Heart left ventricle (tissue), 16 donors: ENCODE data around the gene PALD1. TPM values are rescaled to one million over a fixed set of nuclear protein-coding genes. Genes with fewer than 3 reads are reported as not detected.

Experiments used
- ATAC-seq, 4 donors: fragments of 200-7000 bp; cut with Tn5 transposase; one replicate each; pipeline ENCODE4 v1.9.1; 2020 to 2022; ENCODE audit warnings: moderate library complexity in 4 of 4, mild to moderate bottlenecking in 3 of 4, moderate number of reproducible peaks in 1 of 4
- DNase-seq, 5 donors: peaks; one replicate each; pipeline ENCODE4 v3.0.0-alpha.2; 2020
- H3K27ac ChIP-seq, 12 donors: fragments of 200-600 bp; sonication (generic) in 4 of 12; one replicate each; pipeline versions ENCODE4 v1.5.0 to v1.8.0; 2016 to 2022; ENCODE audit warnings: mild to moderate bottlenecking in 2 of 12
- H3K27me3 ChIP-seq, 9 donors: fragments of 200-600 bp; sonication (generic) in 2 of 9; one replicate each; pipeline versions ENCODE4 v1.5.1 to v1.8.0; 2016 to 2022; ENCODE audit warnings: mild to moderate bottlenecking in 3 of 9
- H3K36me3 ChIP-seq, 9 donors: fragments of 200-600 bp; sonication (generic) in 2 of 9; one replicate each; pipeline versions ENCODE4 v1.5.0 to v1.8.0; 2018 to 2022; ENCODE audit warnings: mild to moderate bottlenecking in 2 of 9
- H3K4me1 ChIP-seq, 12 donors: fragments of 200-600 bp; sonication (generic) in 4 of 12; one replicate each; pipeline versions ENCODE4 v1.5.0 to v1.8.0; 2016 to 2022; ENCODE audit warnings: mild to moderate bottlenecking in 3 of 12
- H3K4me3 ChIP-seq, 12 donors: fragments of 200-600 bp; sonication (generic) in 4 of 12; one replicate each; pipeline versions ENCODE4 v1.5.0 to v1.8.0; 2017 to 2022; ENCODE audit warnings: mild to moderate bottlenecking in 9 of 12, moderate library complexity in 4 of 12
- H3K9me3 ChIP-seq, 12 donors: fragments of 200-600 bp; sonication (generic) in 4 of 12; one replicate each; pipeline versions ENCODE4 v1.5.0 to v1.8.0; 2016 to 2022; ENCODE audit warnings: mild to moderate bottlenecking in 1 of 12
- POLR2A ChIP-seq, 2 donors: fragments of 450-650 bp; IDR thresholded peaks; one replicate each; pipeline ENCODE4 v1.6.1; 2017; ENCODE audit warnings: antibody characterized with exemption in 2 of 2, mild to moderate bottlenecking in 2 of 2, moderate library complexity in 2 of 2
- WGBS, 4 donors: extraction: QIAGEN DNeasy Blood & Tissue Kit in 2 of 4; methylation state at CpG; one replicate each; pipeline versions ENCODE4 v1.1.5 to v1.1.7; 2013 to 2018; 5-methylcytosine and 5-hydroxymethylcytosine counted together
- intact Hi-C, 10 donors: fragments of 100-400 bp; cut with DNase I; formaldehyde crosslinking; loops; one replicate each; pipeline versions ENCODE4 v1.11.1 to v1.14.2; 2022
- polyA plus RNA-seq, 2 donors: library from polyadenylated mRNA; stranded (reverse); fragments of 200-250 nt; gene quantifications; one replicate each; pipeline ENCODE4 v1.2.3, GENCODE V29; 2013
- total RNA-seq, 9 donors: library from RNA; depleted of rRNA in 2 of 9; stranded (reverse); fragments of >200 nt in 2 of 9; fragmentation: NEBNext Ultra II Directional in 3 of 9; extraction: Animal tissue kit (Norgen Biotek cat#: 25700) in 3 of 9; gene quantifications; one replicate each; pipeline versions ENCODE4 v1.1.0 to v1.2.4, GENCODE V29; 2016 to 2023
- TF ChIP-seq, protein P1 (sequence below), 12 donors: fragments of 200-600 bp; sonication (generic) in 4 of 12; IDR thresholded peaks; one replicate each; pipeline versions ENCODE4 v1.5.0 to v1.8.0; 2018 to 2022; ENCODE audit warnings: antibody characterized with exemption in 12 of 12, mild to moderate bottlenecking in 5 of 12
- donor health status: ischemic (EF 13 %, LVEDD 7.1; RV severe dilation, severe dysfunction).
- donor health status: healthy with polysubstance abuse.
- donor health status: DM: no; HTN: yes; CAD: no.
- donor health status: DM: no; HTN: no; CAD: no.
- donor health status: ischemic (EF 25% LVEDD 6.9; RV normal size, moderate dysfunction).
- donor health status: ischemic (EF 25% LVEDD 5.7; RV mildly dilated, moderate dysfunction).
- donor health status: healthy.
- donor health status: DM: yes; HTN: yes; CAD: no.
- donor health status: ischemic (EF 35%, LVEDD 5.7; RV mildly dilated, moderate dysfunction).
- donor health status: nonischemic (EF 11% LVEDD 7.7; RV severe dilation, severe dysfunction).
- donor health status: DM: yes; HTN: yes; CAD: no.
- donor health status: PGD.
- donor health status: ischemic (EF 29% LVEDD 5.4; RV normal size, mild dysfunction).
- donor health status: nonischemic (EF 23%, LVEDD 6.1; RV moderate dilation, normal function).

The PALD1 gene
- total and polyA plus RNA-seq, 11 donors, result 2.7 to 12.3 (median 5.5) TPM

DNA sequence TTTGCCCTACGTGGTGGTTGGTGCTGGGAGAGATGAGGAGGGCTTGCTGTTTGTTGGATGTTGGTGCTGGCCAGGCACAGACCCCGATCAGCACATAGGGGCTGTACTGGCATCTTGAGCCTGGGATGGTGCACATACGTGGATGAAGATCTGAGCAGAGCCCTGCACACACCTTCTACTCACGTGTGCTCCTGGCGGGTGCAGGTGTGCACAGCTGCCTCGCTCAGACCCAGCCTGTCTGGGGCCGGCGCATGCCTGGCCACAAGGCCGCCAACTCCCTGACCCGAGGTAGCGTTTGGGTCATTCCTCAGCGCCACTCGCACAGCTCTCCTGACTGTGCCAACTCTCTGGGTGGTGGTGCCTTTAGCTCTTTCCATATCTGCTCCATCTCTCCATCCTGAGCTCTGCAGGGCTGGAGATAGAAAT, 18.6 kb downstream of the PALD1 start:
- Histone ChIP-seq H3K4me3 (no peak overlapping the region), H3K4me1 (peaks cover 0 to 75% (median 47%) of the 10 kb centered on the region in 12 donors), H3K36me3 (no peaks in the 10 kb centered on the region), H3K27me3 (no peaks in the 10 kb centered on the region), H3K27ac (no peak overlapping the region), H3K9me3 (no peaks in the 10 kb centered on the region)
- intact Hi-C loops, result no loop called here
- no peak for TF ChIP-seq POLR2A (IDR thresholded peaks at IDR 0.05)
- TF ChIP-seq, protein P1, sequence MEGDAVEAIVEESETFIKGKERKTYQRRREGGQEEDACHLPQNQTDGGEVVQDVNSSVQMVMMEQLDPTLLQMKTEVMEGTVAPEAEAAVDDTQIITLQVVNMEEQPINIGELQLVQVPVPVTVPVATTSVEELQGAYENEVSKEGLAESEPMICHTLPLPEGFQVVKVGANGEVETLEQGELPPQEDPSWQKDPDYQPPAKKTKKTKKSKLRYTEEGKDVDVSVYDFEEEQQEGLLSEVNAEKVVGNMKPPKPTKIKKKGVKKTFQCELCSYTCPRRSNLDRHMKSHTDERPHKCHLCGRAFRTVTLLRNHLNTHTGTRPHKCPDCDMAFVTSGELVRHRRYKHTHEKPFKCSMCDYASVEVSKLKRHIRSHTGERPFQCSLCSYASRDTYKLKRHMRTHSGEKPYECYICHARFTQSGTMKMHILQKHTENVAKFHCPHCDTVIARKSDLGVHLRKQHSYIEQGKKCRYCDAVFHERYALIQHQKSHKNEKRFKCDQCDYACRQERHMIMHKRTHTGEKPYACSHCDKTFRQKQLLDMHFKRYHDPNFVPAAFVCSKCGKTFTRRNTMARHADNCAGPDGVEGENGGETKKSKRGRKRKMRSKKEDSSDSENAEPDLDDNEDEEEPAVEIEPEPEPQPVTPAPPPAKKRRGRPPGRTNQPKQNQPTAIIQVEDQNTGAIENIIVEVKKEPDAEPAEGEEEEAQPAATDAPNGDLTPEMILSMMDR (IDR thresholded peaks at IDR 0.05), result no peak
- WGBS, 4 donors, result 90 to 94% (median 92%) methylated on average over 12 to 13 of the region's 13 CpGs
- ATAC-seq (no peak), DNase-seq (no peak)

- Histone ChIP-seq H3K27me3 (no peaks in the 10 kb centered on the region), H3K9me3 (no peaks in the 10 kb centered on the region), H3K36me3 (no peaks in the 10 kb centered on the region), H3K27ac (peak overlapping the region; percentile 20 to 81 (median 39)), H3K4me1 (peaks cover 0 to 66% (median 33%) of the 10 kb centered on the region in 12 donors), H3K4me3 (no peak overlapping the region)
- intact Hi-C loops, result no loop called here
- no peak for DNase-seq
- TF ChIP-seq, protein P1 (IDR thresholded peaks at IDR 0.05), result no peak
- TF ChIP-seq POLR2A (IDR thresholded peaks at IDR 0.05), result no peak
- ATAC-seq, result no peak
- WGBS, 4 donors, result 47 to 61% (median 57%) methylated on average over 9 to 10 of the region's 10 CpGs
Measured at GRCh38 chr10:70498970-70499835, 20.6 kb downstream of the PALD1 start.

DNA sequence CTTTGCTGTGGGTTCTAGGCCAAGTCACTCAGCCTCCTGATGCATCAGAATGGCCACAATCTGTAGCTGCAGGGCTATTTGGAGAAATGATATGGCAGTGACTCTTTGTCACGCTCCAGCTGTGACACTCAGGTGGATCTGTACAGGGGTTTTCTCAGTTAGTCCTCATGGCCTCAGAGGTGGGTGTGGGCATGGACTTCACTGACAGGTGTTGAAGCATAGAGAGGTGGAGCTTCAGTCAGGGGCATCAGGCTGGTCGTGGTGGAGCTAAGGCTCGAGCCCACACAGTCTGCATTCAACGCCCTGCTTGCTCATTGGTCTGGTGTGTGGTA, 21.2 kb downstream of the PALD1 start:
- Histone ChIP-seq H3K4me1 (peaks cover 0 to 66% (median 28%) of the 10 kb centered on the region in 12 donors), H3K4me3 (no peak overlapping the region), H3K9me3 (no peaks in the 10 kb centered on the region), H3K27me3 (no peaks in the 10 kb centered on the region), H3K27ac (peak overlapping the region; percentile 15 to 81 (median 39)), H3K36me3 (no peaks in the 10 kb centered on the region)
- 60 to 77% (median 73%) methylated on average over 3 to 4 of the region's 4 CpGs for WGBS, 4 donors
- DNase-seq (no peak), ATAC-seq (no peak)
- TF ChIP-seq POLR2A (IDR thresholded peaks at IDR 0.05), result no peak
- TF ChIP-seq, protein P1 (IDR thresholded peaks at IDR 0.05), result no peak
- intact Hi-C loops, result loop anchor here in 1 of 10 donors (2.0 kb wide), 1 partner anchor 21 kb away; the partner anchor contains the start of gene PALD1

DNA sequence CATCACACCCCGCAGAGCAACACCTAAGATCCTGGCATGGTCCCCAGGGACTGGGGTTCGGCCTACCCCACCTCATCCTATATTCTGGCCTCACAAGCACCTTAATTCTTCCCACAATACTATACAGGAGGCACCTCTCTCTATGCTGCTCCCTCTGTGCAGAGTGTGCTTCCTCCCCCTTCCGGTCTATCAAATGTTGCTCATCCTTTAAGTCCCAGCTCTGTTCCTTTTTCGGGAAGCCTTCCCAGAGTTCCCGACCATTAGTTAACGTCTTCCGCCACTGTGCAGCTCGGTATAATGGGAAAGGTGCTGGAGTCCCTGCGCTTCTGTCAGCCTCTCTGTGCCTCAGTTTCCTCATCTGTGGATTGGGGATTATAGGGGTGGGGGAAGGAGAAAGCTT, 21.8 kb downstream of the PALD1 start:
- H3K27me3 ChIP-seq, result no peaks in the 10 kb centered on the region
- no peak overlapping the region for H3K4me3 ChIP-seq
- intact Hi-C loops, result loop anchor here in 1 of 10 donors (2.0 kb wide), 1 partner anchor 22 kb away; the partner anchor contains the start of gene PALD1
- H3K4me1 ChIP-seq, result peaks cover 0 to 62% (median 27%) of the 10 kb centered on the region in 12 donors
- no peak for DNase-seq
- H3K9me3 ChIP-seq, result no peaks in the 10 kb centered on the region
- TF ChIP-seq, protein P1 (IDR thresholded peaks at IDR 0.05), result no peak
- H3K27ac ChIP-seq, result peak overlapping the region in 11 of 12 donors; percentile 15 to 81 (median 39)
- peak in 3 of 4 donors; percentile 5 to 35 (median 23) for ATAC-seq
- WGBS, 4 donors, result 57 to 67% (median 62%) methylated on average over 9 of the region's 9 CpGs
- no peaks in the 10 kb centered on the region for H3K36me3 ChIP-seq
